IPS DF 4.7 (cell line): ENCODE data around the gene NBPF9.
"Not testable (repeated sequence)": the region's sequence is repeated elsewhere in the genome, so short reads cannot be mapped to it uniquely, and the experiment has no call there.

ENCODE experiments used
- DNase-seq: peaks from one replicate; pipeline ENCODE4 v3.0.0-alpha.2; 2013; ENCODE audit warnings: low spot score; ENCODE audit errors: extremely low read depth

NBPF9 gene, protein sequence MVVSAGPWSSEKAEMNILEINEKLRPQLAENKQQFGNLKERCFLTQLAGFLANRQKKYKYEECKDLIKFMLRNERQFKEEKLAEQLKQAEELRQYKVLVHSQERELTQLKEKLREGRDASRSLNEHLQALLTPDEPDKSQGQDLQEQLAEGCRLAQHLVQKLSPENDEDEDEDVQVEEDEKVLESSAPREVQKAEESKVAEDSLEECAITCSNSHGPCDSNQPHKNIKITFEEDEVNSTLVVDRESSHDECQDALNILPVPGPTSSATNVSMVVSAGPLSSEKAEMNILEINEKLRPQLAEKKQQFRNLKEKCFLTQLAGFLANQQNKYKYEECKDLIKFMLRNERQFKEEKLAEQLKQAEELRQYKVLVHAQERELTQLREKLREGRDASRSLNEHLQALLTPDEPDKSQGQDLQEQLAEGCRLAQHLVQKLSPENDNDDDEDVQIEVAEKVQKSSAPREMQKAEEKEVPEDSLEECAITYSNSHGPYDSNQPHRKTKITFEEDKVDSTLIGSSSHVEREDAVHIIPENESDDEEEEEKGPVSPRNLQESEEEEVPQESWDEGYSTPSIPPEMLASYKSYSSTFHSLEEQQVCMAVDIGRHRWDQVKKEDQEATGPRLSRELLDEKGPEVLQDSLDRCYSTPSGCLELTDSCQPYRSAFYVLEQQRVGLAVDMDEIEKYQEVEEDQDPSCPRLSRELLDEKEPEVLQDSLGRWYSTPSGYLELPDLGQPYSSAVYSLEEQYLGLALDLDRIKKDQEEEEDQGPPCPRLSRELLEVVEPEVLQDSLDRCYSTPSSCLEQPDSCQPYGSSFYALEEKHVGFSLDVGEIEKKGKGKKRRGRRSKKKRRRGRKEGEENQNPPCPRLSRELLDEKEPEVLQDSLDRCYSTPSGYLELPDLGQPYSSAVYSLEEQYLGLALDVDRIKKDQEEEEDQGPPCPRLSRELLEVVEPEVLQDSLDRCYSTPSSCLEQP (N-terminal part only)

DNA sequence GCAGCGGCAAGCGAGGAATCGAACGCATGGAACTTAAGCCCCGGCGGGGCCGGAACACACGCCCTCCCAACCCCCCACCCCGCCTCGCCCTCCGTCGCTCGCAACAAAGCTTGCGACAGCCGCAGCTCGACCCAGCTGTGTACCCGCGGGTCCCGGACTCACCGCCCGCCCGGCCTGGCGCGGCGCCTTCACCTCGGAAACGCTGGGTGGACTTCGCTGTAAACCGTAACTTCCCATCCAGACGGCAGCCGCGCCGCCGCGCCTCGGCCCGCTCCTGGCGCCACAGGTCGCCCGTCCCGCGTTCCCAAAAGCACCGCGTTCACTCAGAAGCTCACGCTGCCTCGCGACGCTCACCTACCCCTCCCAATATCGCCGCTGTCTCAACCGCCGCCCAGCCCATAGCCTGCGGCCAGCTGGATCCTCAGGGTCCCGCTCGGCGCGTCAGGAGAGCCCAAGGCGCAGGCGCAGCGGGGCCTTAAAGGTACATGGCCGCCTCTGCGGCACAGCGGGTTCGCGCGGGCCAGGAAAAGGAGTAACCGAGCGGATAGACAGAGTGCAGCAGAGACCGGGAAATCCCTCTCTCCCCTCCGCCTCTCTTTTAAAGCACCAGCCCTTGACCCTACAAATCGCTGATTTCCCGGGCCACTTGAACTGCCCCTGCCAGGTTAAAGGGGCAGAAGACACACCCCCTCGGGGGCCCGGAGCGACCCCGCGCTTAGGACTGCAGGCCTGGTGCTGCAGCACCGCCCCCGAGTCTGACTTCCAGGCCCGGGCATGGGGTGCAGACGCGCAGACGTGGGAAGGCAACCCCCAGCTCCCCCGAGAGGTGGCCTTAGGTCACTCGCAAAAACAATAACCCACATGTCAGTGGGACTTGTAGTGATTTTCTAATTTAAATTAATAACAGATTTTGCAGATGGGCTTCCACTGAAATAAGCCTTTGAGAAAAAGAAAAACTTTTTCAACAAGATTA is at the start of gene NBPF9:
Gene NBPF9 (minus strand): TSS at position 443 of the 973 bp plus-strand sequence. CDS start 21,412 bp downstream, outside the sequence.
- not testable (repeated sequence) for DNase-seq

GRCh38 chr1:149149909-149150308 is 46.6 kb upstream of the NBPF9 start:
- DNase-seq: not testable (repeated sequence)

GRCh38 chr1:149137585-149137984 is 34.2 kb upstream of the NBPF9 start:
- DNase-seq: not testable (repeated sequence)

DNA sequence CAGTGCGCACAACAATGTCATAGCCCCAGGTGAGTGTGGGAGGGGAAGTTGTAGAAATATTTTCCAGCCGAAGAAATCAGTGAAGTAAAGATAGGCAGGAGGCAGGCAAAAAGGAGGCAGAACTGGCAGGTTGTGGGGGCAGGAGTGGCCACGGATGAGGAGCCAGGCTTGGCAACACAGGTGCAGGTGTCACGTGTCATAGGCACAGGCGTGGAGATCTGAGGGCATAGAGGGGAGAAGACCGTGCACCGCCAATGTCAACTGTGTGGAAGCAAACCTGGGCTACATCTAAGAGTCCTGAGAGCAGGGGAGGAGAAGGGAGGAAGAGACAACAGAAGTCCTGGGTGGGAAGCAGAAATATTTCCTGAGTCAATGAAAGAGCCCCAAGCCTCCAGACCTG is 27.6 kb upstream of the NBPF9 start:
- DNase-seq: not testable (repeated sequence)

DNA sequence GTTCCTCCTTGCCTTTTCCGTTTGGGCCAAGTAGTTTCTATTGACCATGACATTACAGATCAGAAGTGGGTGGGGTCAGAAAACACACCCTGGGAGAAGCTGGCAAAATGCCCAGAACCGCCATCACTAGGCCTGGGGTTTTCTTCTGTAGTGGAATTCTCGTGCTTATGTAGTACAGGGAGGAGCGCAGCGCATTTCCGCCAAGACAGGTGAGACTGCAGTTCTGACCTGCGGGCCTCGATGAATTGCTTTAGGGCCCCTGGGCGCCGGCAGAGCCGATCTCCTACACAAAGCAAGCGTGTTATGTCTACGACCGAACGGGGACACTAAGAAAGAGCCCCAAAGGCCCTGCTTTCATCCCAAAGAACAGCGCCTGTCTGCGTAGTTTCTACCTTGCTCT is 25.9 kb upstream of the NBPF9 start:
- not testable (repeated sequence) for DNase-seq

- not testable (repeated sequence) for DNase-seq
Observed at GRCh38 chr1:149126555-149127145, 23.3 kb upstream of the NBPF9 start.

- not testable (repeated sequence) for DNase-seq
Observed at GRCh38 chr1:149123948-149124926, 20.9 kb upstream of the NBPF9 start.

DNA sequence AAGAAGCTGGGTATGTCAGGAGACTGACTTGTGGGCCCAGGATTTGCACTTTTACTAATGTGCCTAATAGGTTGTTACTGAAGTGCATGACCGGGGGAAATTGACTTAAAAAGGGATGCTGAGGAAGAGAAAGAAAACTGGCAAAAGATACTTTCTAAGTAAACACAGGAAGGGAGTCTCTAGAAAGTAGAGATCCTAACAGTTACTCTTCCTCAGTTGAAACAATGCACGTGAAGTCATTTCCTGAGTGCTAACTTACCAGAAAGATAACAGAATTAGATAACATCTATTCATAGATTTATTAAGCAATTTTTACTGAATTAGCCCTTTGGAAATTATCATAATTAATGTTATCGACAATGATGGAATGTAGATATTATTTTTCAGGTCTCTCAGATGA is 9.5 kb upstream of the NBPF9 start:
- DNase-seq: not testable (repeated sequence)

GRCh38 chr1:149110343-149110742 is 7.0 kb upstream of the NBPF9 start:
- DNase-seq: not testable (repeated sequence)

DNA sequence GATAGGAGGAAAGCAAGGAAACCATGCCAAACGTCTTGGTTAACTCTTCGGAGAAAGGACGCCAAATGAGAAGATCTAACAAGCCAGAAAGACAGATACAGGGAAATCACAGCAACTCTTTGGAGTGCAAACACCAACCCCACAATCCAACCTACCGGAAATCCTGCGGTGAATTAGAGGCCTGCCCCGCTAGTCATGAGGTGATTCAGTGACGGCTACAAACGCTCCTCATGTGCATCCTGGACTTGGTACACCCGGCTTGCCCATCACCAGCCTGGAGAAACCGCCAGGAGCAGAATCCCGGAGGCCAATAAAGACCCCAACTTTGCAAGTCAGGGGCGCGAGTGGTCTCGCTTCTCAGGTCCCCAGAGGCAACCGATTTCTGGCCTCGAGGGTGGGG is 777 bp downstream of the NBPF9 start:
- not testable (repeated sequence) for DNase-seq

DNA sequence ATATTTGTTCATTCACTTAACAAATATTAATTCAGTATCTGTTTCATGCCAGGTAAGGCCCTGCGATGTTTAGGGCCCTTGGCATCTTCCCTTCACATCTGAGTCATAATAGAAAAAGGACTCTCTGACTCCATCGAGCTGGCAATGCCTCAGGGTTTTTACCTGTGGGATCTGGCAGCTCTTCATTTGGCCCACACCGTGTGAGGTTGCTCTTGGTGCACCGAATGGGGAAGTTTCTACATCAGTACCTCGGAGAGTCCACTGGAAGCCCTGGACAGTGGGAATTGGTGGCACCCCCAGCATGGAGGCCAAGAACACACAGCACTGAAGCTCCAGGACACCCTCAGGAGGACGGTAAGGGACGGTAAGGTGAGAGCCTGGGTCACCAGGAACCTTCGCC is 5.1 kb downstream of the NBPF9 start:
- DNase-seq: not testable (repeated sequence)

DNA sequence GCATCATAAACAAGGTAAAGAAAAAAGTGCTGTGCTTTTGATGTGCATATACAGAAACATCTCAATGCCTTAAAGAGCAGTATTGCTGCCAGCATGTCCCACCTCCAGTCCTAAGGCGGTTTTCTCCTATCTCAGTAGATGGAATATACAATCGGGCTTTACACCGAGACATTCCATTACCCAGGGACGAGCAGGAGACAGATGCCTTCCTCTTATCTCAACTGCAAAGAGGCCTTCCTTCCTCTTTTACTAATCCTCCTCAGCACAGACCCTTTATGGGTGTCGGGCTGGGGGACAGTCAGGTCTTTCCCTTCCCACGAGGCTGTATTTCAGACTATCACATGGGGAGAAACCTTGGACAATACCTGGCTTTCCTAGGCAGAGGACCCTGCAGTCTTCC is 10.2 kb downstream of the NBPF9 start:
- DNase-seq: not testable (repeated sequence)

GRCh38 chr1:149075505-149076127 is 27.7 kb downstream of the NBPF9 start:
- DNase-seq: not testable (repeated sequence)

GRCh38 chr1:149064611-149065010 is 38.7 kb downstream of the NBPF9 start:
- not testable (repeated sequence) for DNase-seq

DNA sequence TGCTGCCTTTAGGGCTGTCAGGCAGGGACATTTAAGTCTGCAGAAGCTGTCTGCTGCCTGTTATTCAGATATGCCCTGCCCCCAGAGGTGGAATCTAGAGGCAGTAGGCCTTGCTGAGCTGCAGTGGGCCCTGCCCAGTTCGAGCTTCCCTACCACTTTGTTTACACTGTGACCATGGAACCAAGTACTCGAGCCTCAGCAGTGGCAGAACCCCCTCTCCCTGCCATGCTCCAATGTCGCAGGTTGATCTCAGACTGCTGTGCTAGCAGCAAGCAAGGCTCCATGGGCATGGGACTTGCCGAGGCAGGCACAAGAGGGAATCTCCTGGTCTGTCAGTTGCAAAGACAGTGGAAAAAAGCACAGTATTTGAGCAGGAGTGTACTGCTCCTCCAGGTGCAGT is 60.3 kb downstream of the NBPF9 start:
- not testable (repeated sequence) for DNase-seq

- not testable (repeated sequence) for DNase-seq
Observed at GRCh38 chr1:149033916-149034315, 69.4 kb downstream of the NBPF9 start.

DNA sequence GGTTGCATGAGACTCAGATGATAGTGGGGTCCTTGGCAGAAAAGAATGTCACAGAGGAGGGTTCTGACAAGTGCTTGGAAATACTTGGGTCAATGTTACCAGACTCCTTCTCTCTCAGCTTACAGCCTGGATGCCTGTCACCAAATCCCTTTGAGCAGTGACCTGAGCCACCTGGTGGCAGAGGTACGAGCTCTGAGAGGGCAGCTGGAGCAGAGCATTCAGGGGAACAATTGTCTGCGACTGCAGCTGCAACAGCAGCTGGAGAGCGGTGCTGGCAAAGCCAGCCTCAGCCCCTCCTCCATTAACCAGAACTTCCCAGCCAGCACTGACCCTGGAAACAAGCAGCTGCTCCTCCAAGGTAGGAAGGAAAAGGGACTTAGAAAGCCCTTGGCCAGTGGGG is 79.0 kb downstream of the NBPF9 start:
- not testable (repeated sequence) for DNase-seq

DNA sequence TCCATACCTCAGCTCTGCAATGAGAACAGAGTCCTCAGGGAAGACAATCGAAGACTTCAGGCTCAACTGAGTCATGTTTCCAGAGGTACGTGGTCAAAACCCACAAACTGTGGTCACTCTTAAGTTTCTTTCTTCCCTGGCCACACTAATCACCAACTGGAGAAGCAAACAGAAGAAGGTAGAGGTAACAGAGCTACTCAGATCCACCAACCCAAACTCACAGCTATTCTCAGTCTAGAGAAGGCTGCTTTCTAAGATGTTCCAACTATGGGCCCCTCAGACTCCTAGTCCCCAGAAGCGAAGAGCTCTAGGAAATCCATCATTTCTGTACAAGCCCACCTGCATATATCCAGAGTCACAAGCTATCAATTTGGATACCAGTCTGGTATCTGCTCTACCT is 84.8 kb downstream of the NBPF9 start:
- DNase-seq: not testable (repeated sequence)

DNA sequence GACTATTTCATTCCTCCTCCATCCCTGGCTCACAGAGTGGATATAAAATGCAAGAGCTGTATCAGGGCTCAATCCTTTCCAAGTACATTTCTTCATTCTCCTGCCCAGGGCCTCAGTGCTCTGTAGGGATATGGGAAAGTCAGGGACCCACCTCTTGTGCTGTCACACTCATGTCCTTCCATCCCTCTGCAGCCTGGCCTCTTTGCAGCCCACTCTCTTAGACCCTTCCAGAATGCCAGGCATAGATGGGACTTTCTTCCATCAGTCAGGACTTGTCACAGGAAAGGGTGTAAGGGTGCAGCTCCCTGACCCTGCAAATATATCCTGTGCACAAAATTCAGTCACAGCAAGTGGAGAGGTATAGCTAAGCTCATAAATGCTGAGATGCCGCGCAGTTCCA is 86.7 kb downstream of the NBPF9 start:
- DNase-seq: not testable (repeated sequence)
